HepG2 (cell line): ENCODE results near the gene PTPMT1. TPM values are rescaled to one million over a fixed set of nuclear protein-coding genes. Genes with fewer than 3 reads are reported as not detected.
A peak's percentile ranks its signal among the peaks of the same experiment; 100 is the strongest.

Experiments used
- ETV6 ChIP-seq: sonication (generic); formaldehyde crosslinking; conservative IDR thresholded peaks from 2 replicates; pipeline ENCODE4 v1.4.0; 2020; ENCODE audit warnings: missing genetic modification reagents
- GABPB1 ChIP-seq: IDR thresholded peaks from 2 replicates; pipeline ENCODE4 v1.6.1; 2016; ENCODE audit warnings: mild to moderate bottlenecking, missing genetic modification reagents, moderate library complexity, missing compliant biosample characterization
- IKZF4 ChIP-seq: sonication (generic); formaldehyde crosslinking; IDR thresholded peaks from 2 replicates; pipeline ENCODE4 v1.5.1; 2020; ENCODE audit warnings: borderline replicate concordance, mild to moderate bottlenecking, low read depth, missing genetic modification reagents; ENCODE audit errors: not compliant biosample characterization
- PRDM10 ChIP-seq: sonication (generic); formaldehyde crosslinking; IDR thresholded peaks from 2 replicates; pipeline ENCODE4 v1.4.0; 2020; ENCODE audit warnings: low read depth, missing genetic modification reagents
- PRPF4 ChIP-seq: fragments of 200-400 bp; formaldehyde crosslinking; IDR thresholded peaks from 2 replicates; pipeline ENCODE4 v1.6.1; 2016; ENCODE audit warnings: low read length, low read depth; ENCODE audit not compliant: poor library complexity, severe bottlenecking
- RAD51 ChIP-seq: fragments of 450-650 bp; IDR thresholded peaks from 2 replicates; pipeline ENCODE4 v1.6.1; 2016; ENCODE audit warnings: borderline replicate concordance
- RCOR2 ChIP-seq: IDR thresholded peaks from 2 replicates; pipeline ENCODE4 v1.6.1; 2016; ENCODE audit warnings: missing biosample characterization, missing genetic modification reagents
- ZBTB3 ChIP-seq: sonication (generic); formaldehyde crosslinking; IDR thresholded peaks from 2 replicates; pipeline ENCODE4 v1.4.0; 2020; ENCODE audit warnings: low read depth, mild to moderate bottlenecking, moderate library complexity, missing genetic modification reagents, borderline replicate concordance
- ZBTB7B ChIP-seq: sonication (generic); formaldehyde crosslinking; IDR thresholded peaks from 2 replicates; pipeline ENCODE4 v1.4.0; 2020; ENCODE audit warnings: missing genetic modification reagents
- ZFP62 ChIP-seq: sonication (generic); formaldehyde crosslinking; IDR thresholded peaks from 2 replicates; pipeline ENCODE4 v1.4.0; 2020; ENCODE audit warnings: missing genetic modification reagents
- ZFX ChIP-seq: sonication (generic); formaldehyde crosslinking; IDR thresholded peaks from 2 replicates; pipeline ENCODE4 v1.4.0; 2020; ENCODE audit warnings: mild to moderate bottlenecking, low read depth, missing genetic modification reagents, moderate library complexity
- ZMAT3 ChIP-seq: sonication (generic); formaldehyde crosslinking; conservative IDR thresholded peaks from 2 replicates; pipeline ENCODE4 v1.7.0; 2021; ENCODE audit warnings: missing genetic modification reagents
- ZNF496 ChIP-seq: sonication (generic); formaldehyde crosslinking; IDR thresholded peaks from 2 replicates; pipeline ENCODE4 v1.8.1; 2023; ENCODE audit warnings: mild to moderate bottlenecking, moderate library complexity, missing genetic modification reagents; ENCODE audit not compliant: insufficient replicate concordance
- ZNF501 ChIP-seq: sonication (generic); formaldehyde crosslinking; IDR thresholded peaks from 2 replicates; pipeline ENCODE4 v1.5.1; 2020; ENCODE audit warnings: mild to moderate bottlenecking, moderate library complexity, missing genetic modification reagents
- ZNF883 ChIP-seq: sonication (generic); formaldehyde crosslinking; IDR thresholded peaks from 2 replicates; pipeline ENCODE4 v1.5.1; 2020; ENCODE audit warnings: mild to moderate bottlenecking, missing genetic modification reagents; ENCODE audit errors: not compliant biosample characterization
- polyA plus RNA-seq, 8 experiments: library from polyadenylated mRNA; depleted of rRNA in 3 of 8; stranded (reverse) in 7 of 8; unstranded in 1 of 8; fragments of >200 nt; fragmentation: Illumina TruSeq in 4 of 8; extraction: Trizol in 4 of 8; gene quantifications; 2 replicates each; pipeline versions ENCODE4 v1.2.1 to v1.2.3, GENCODE V29; 2011 to 2016; ENCODE audit warnings: low read depth in 4 of 8, missing spikeins in 1 of 8, mixed read lengths in 1 of 8; ENCODE audit not compliant: insufficient read depth in 1 of 8
- total RNA-seq, 5 experiments: library from RNA; depleted of rRNA; stranded (reverse); fragments of >200 nt; fragmentation: Illumina TruSeq; extraction: Trizol; gene quantifications; 2 replicates each; pipeline ENCODE4 v1.2.3, GENCODE V29; 2016; ENCODE audit warnings: low read depth in 1 of 5
- TF ChIP-seq, protein P1 (sequence below), 2 experiments: sonication (generic) in 1 of 2; formaldehyde crosslinking in 1 of 2; IDR thresholded peaks; 2 replicates each; pipeline versions ENCODE4 v1.5.1 to v1.6.1; 2011 to 2020; ENCODE audit warnings: borderline replicate concordance in 1 of 2, low read depth in 1 of 2, low read length in 1 of 2, mild to moderate bottlenecking in 1 of 2, missing genetic modification reagents in 1 of 2, moderate library complexity in 1 of 2
- TF ChIP-seq, protein P2 (sequence below): sonication (generic); formaldehyde crosslinking; IDR thresholded peaks from 2 replicates; pipeline ENCODE4 v1.5.1; 2020; ENCODE audit warnings: mild to moderate bottlenecking, missing genetic modification reagents, moderate library complexity

PTPMT1 gene
- total and polyA plus RNA-seq, 2 of the 13 experiments (the other 11 are each of a cell fraction or from before 2014, with no cell fraction given), result 55.6 to 129 TPM

- TF ChIP-seq, protein P1, sequence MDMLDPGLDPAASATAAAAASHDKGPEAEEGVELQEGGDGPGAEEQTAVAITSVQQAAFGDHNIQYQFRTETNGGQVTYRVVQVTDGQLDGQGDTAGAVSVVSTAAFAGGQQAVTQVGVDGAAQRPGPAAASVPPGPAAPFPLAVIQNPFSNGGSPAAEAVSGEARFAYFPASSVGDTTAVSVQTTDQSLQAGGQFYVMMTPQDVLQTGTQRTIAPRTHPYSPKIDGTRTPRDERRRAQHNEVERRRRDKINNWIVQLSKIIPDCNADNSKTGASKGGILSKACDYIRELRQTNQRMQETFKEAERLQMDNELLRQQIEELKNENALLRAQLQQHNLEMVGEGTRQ (IDR thresholded peaks at IDR 0.05; ENCODE audit: low read depth, low read length), result no peak
- TF ChIP-seq, protein P1 (CRISPR knock-in tag; IDR thresholded peaks at IDR 0.05; ENCODE audit: borderline replicate concordance), result no peak; the same call in 1 of the 2 replicates
- TF ChIP-seq ZNF496, result no peak
- no peak for TF ChIP-seq ZBTB3 (CRISPR knock-in tag)
- TF ChIP-seq RCOR2 (CRISPR knock-in tag), result peak; percentile 14; the same call in 1 of the 2 replicates
- peak; percentile 88 for TF ChIP-seq ZNF883
- peak; percentile 93 for TF ChIP-seq ETV6 (CRISPR knock-in tag)
- TF ChIP-seq ZFP62 (CRISPR knock-in tag), result no peak
- TF ChIP-seq GABPB1 (CRISPR knock-in tag), result peak; percentile 100
- peak; percentile 18 for TF ChIP-seq IKZF4 (CRISPR knock-in tag)
- TF ChIP-seq, protein P2, sequence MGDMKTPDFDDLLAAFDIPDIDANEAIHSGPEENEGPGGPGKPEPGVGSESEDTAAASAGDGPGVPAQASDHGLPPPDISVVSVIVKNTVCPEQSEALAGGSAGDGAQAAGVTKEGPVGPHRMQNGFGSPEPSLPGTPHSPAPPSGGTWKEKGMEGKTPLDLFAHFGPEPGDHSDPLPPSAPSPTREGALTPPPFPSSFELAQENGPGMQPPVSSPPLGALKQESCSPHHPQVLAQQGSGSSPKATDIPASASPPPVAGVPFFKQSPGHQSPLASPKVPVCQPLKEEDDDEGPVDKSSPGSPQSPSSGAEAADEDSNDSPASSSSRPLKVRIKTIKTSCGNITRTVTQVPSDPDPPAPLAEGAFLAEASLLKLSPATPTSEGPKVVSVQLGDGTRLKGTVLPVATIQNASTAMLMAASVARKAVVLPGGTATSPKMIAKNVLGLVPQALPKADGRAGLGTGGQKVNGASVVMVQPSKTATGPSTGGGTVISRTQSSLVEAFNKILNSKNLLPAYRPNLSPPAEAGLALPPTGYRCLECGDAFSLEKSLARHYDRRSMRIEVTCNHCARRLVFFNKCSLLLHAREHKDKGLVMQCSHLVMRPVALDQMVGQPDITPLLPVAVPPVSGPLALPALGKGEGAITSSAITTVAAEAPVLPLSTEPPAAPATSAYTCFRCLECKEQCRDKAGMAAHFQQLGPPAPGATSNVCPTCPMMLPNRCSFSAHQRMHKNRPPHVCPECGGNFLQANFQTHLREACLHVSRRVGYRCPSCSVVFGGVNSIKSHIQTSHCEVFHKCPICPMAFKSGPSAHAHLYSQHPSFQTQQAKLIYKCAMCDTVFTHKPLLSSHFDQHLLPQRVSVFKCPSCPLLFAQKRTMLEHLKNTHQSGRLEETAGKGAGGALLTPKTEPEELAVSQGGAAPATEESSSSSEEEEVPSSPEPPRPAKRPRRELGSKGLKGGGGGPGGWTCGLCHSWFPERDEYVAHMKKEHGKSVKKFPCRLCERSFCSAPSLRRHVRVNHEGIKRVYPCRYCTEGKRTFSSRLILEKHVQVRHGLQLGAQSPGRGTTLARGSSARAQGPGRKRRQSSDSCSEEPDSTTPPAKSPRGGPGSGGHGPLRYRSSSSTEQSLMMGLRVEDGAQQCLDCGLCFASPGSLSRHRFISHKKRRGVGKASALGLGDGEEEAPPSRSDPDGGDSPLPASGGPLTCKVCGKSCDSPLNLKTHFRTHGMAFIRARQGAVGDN (CRISPR knock-in tag), result peak; percentile 93
- peak; percentile 78; the same call in 1 of the 2 replicates for TF ChIP-seq PRDM10 (CRISPR knock-in tag)
- peak; percentile 99 for TF ChIP-seq ZNF501 (CRISPR knock-in tag)
- peak; percentile 95 for TF ChIP-seq ZFX (CRISPR knock-in tag)
- peak; percentile 80 for TF ChIP-seq PRPF4
- no peak for TF ChIP-seq ZMAT3 (CRISPR knock-in tag)
- TF ChIP-seq RAD51, result no peak
- TF ChIP-seq ZBTB7B (CRISPR knock-in tag), result peak; percentile 68; the same call in 1 of the 2 replicates
These were observed 13.4 kb downstream of the PTPMT1 start, which contains the start of the genes KBTBD4 and NDUFS3 (continued) for GRCh38 chr11:47578524-47579494.
